ENCODE data around the gene NPC2.

NPC2 gene

DNA sequence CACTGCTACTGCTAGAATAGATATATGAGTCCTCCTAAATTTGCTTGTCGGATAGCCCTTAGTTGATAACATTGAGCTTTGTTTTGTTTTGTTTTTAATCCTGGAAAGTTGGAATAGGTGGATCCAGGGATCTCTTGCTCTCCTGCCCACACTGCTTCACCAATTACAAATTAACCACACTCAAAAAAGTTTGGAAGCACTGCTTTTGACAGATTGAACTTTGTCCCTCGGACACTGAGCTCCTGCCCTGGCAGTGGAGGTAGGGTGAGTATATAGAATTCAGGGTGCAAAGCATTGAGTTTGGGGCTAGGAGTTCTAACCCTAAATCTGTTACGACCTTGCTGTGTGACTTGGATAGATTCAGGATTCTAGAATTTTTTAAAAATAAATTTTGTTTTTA, 52.0 kb downstream of the NPC2 start:
- TF ChIP-seq, protein P1, sequence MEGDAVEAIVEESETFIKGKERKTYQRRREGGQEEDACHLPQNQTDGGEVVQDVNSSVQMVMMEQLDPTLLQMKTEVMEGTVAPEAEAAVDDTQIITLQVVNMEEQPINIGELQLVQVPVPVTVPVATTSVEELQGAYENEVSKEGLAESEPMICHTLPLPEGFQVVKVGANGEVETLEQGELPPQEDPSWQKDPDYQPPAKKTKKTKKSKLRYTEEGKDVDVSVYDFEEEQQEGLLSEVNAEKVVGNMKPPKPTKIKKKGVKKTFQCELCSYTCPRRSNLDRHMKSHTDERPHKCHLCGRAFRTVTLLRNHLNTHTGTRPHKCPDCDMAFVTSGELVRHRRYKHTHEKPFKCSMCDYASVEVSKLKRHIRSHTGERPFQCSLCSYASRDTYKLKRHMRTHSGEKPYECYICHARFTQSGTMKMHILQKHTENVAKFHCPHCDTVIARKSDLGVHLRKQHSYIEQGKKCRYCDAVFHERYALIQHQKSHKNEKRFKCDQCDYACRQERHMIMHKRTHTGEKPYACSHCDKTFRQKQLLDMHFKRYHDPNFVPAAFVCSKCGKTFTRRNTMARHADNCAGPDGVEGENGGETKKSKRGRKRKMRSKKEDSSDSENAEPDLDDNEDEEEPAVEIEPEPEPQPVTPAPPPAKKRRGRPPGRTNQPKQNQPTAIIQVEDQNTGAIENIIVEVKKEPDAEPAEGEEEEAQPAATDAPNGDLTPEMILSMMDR (IDR thresholded peaks at IDR 0.05; ENCODE audit: insufficient read depth, low read depth, low read length, missing control alignments) = no peak
- no peak overlapping the region for H3K4me3 ChIP-seq (ENCODE audit: low read length)
- DNase-seq (ENCODE audit: low read depth) = no peak

DNA sequence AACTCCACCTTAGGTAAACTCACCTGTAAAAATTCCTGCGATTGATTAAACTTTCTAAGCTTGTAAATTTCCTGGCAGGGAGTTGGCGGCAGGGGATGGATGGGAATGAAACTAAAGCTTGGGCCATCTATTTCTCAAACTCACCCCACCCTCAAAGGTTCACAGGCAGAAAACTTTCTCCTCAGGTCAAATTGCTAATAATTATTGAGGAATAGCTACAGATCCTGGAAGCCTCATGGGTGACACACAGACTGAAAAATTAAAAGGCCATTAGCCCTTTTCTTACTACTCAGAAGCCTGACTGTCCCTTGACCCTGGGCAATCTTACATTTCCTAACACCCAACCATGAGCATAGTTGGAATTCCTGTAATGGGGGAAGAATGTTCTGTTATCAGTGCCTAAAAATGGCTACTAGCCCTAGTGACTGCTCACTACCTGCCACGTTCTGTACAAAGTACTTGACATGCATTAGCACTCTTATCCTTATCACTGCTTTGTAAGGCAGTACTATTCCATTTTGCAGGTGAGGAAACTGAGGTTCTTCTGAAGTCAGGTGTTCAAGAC, 54.7 kb downstream of the NPC2 start:
- no peak overlapping the region for H3K4me3 ChIP-seq (ENCODE audit: low read length)
- no peak for DNase-seq (ENCODE audit: low read depth)
- TF ChIP-seq, protein P1 (IDR thresholded peaks at IDR 0.05; ENCODE audit: insufficient read depth, low read depth, low read length, missing control alignments) = no peak

DNA sequence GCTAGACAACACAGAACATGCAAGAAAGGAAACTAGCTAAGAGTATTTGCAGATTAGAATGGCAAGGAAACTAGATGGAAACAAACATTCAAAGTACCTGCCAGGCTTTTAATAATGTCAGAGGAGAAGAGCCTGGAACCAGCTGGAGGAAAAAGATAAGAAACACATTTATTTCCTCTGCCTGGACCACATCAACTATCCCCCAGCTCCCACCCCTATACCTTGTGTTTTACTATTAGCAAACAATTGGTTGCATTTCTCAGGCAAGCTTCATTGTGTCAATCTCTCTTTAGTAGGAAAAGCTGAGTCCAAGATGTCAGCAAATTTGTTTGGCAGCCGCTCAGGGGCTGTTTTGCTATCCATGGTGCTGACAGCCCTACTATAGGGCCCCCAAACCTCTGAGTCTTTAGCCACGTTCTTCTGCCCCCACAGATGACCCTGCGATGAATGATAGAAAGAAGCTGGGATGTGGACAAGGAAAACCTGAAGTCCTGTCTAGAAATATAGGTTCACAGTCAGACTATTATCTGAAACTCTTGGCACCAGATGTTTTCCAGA, 55.5 kb downstream of the NPC2 start:
- TF ChIP-seq, protein P1 (IDR thresholded peaks at IDR 0.05; ENCODE audit: insufficient read depth, low read depth, low read length, missing control alignments) = no peak
- H3K4me3 ChIP-seq (ENCODE audit: low read length) = no peak overlapping the region
- no peak for DNase-seq (ENCODE audit: low read depth)

DNA sequence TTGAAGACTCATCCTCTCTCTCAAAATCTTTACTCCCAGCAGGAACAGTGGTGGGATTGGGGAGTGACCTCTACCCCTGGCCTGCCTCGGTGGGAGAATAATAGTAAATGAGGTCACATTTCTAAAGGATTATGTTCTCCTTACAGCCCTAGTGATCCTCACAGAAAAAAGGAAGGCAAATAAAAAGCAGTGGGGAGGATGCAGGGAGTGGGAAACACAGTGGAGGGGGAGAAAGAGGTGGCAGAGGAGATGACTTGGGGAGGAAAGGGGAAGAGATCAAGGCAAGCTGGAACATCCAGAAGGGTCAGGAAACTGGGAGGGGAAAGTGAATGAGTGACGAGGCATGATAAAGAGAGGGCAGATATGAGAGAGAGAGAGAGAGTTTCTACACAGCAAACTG, 58.8 kb downstream of the NPC2 start:
- TF ChIP-seq, protein P1 (IDR thresholded peaks at IDR 0.05; ENCODE audit: insufficient read depth, low read depth, low read length, missing control alignments) = no peak
- DNase-seq (ENCODE audit: low read depth) = no peak
- H3K4me3 ChIP-seq (ENCODE audit: low read length) = no peak overlapping the region

DNA sequence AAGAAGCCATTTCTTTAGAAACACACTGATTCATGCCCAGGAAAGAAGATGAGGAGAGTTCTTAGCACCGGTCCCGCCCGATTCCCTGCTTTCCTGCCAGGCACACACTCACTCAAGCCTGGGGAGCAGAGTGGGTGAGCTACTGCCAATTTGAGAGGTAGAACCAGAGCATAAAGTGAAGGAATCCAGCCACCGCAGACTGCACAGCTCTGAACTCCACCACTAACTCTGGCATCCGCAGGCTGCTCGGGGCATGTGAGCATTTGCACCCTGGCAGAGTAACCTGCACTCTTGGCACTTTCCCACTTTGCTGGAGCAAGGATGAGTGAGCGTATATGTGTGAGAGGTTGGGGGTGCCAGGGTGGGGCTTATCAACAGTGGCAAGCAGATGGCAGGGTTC, 63.1 kb downstream of the NPC2 start:
- DNase-seq (ENCODE audit: low read depth) = no peak
- TF ChIP-seq, protein P1 (IDR thresholded peaks at IDR 0.05; ENCODE audit: insufficient read depth, low read depth, low read length, missing control alignments) = no peak
- no peak overlapping the region for H3K4me3 ChIP-seq (ENCODE audit: low read length)

Measured in epithelial cell of esophagus (primary cell).